Measurements from ENCODE around the gene UBALD2. TPM values are rescaled to one million over a fixed set of nuclear protein-coding genes. Genes with fewer than 3 reads are reported as not detected.
"Not testable (repeated sequence)": the region's sequence is repeated elsewhere in the genome, so short reads cannot be mapped to it uniquely, and the experiment has no call there.

Gene UBALD2
- total RNA-seq, 3 donors from 2014 or later: 11.1 to 15.1 (median 13.0) TPM

GRCh38 chr17:76248013-76248782 lies 16.9 kb upstream of the UBALD2 start:
- TF ChIP-seq POLR2AphosphoS5 (IDR thresholded peaks at IDR 0.05) (no peak), CTCF (IDR thresholded peaks at IDR 0.05) (no peak), POLR2A (IDR thresholded peaks at IDR 0.05) (no peak)

GRCh38 chr17:76250141-76250540 lies 15.0 kb upstream of the UBALD2 start:
- H3K27me3 ChIP-seq: no peaks in the 10 kb centered on the region
- H3K36me3 ChIP-seq: no peaks in the 10 kb centered on the region
- H3K4me1 ChIP-seq: peaks cover 0 to 3% of the 10 kb centered on the region in 2 donors
- no peak for DNase-seq (ENCODE audit: low spot score in 2 of 2)
- no peaks in the 10 kb centered on the region for H3K9me3 ChIP-seq
- no peak overlapping the region for H3K27ac ChIP-seq
- no peak overlapping the region for H3K4me3 ChIP-seq
- TF ChIP-seq POLR2A (IDR thresholded peaks at IDR 0.05): no peak
- no peak for TF ChIP-seq CTCF (IDR thresholded peaks at IDR 0.05)
- no peak for TF ChIP-seq POLR2AphosphoS5 (IDR thresholded peaks at IDR 0.05)
- intact Hi-C loops (cut with DNase I; ENCODE audit: low total_unique reads): no loop called here

More at GRCh38 chr17:76248013-76248782, 16.9 kb upstream of the UBALD2 start:
- intact Hi-C loops (cut with DNase I; ENCODE audit: low total_unique reads): no loop called here
- no peak for DNase-seq (ENCODE audit: low spot score in 2 of 2)
- H3K27ac ChIP-seq: no peak overlapping the region
- no peaks in the 10 kb centered on the region for H3K9me3 ChIP-seq
- no peak overlapping the region for H3K4me3 ChIP-seq
- no peaks in the 10 kb centered on the region for H3K27me3 ChIP-seq
- H3K36me3 ChIP-seq: no peaks in the 10 kb centered on the region
- peaks cover 0 to 2% of the 10 kb centered on the region in 2 donors for H3K4me1 ChIP-seq

- Histone ChIP-seq H3K4me3 (no peak overlapping the region), H3K4me1 (peaks cover 0 to 3% of the 10 kb centered on the region in 2 donors), H3K27ac (peak overlapping the region; percentile 78 to 89), H3K9me3 (no peaks in the 10 kb centered on the region), H3K36me3 (no peaks in the 10 kb centered on the region), H3K27me3 (no peaks in the 10 kb centered on the region)
- no peak for DNase-seq (ENCODE audit: low spot score in 2 of 2)
- TF ChIP-seq CTCF (IDR thresholded peaks at IDR 0.05) (no peak), POLR2A (IDR thresholded peaks at IDR 0.05) (no peak), POLR2AphosphoS5 (IDR thresholded peaks at IDR 0.05) (no peak)
- intact Hi-C loops (cut with DNase I; ENCODE audit: low total_unique reads): no loop called here
Observed at GRCh38 chr17:76251478-76252039, 13.6 kb upstream of the UBALD2 start.

- peak; percentile 79 to 82 for DNase-seq (ENCODE audit: low spot score in 2 of 2)
- Histone ChIP-seq H3K4me3 (peak overlapping the region in 1 of 3 donors; percentile 23), H3K27ac (peak overlapping the region; percentile 78 to 89), H3K36me3 (no peaks in the 10 kb centered on the region), H3K27me3 (no peaks in the 10 kb centered on the region), H3K4me1 (peaks cover 0 to 3% of the 10 kb centered on the region in 2 donors), H3K9me3 (no peaks in the 10 kb centered on the region)
- intact Hi-C loops (cut with DNase I; ENCODE audit: low total_unique reads): no loop called here
- TF ChIP-seq POLR2A (IDR thresholded peaks at IDR 0.05) (no peak), POLR2AphosphoS5 (IDR thresholded peaks at IDR 0.05) (peak; percentile 73 to 85 (median 79))
Observed at GRCh38 chr17:76252040-76252954, 12.9 kb upstream of the UBALD2 start.

- H3K4me3 ChIP-seq; intact Hi-C loops (cut with DNase I; ENCODE audit: low total_unique reads); H3K36me3 ChIP-seq; DNase-seq (ENCODE audit: low spot score in 2 of 2); H3K27me3 ChIP-seq; H3K4me1 ChIP-seq; H3K9me3 ChIP-seq: not testable (repeated sequence)
- H3K27ac ChIP-seq: peak overlapping the region; percentile 78 to 89
Observed at GRCh38 chr17:76252967-76253766, 12.0 kb upstream of the UBALD2 start.

Data from breast epithelium (tissue), 4 donors.